ENCODE measurements around the gene MAPKAPK3.

Gene MAPKAPK3

DNA sequence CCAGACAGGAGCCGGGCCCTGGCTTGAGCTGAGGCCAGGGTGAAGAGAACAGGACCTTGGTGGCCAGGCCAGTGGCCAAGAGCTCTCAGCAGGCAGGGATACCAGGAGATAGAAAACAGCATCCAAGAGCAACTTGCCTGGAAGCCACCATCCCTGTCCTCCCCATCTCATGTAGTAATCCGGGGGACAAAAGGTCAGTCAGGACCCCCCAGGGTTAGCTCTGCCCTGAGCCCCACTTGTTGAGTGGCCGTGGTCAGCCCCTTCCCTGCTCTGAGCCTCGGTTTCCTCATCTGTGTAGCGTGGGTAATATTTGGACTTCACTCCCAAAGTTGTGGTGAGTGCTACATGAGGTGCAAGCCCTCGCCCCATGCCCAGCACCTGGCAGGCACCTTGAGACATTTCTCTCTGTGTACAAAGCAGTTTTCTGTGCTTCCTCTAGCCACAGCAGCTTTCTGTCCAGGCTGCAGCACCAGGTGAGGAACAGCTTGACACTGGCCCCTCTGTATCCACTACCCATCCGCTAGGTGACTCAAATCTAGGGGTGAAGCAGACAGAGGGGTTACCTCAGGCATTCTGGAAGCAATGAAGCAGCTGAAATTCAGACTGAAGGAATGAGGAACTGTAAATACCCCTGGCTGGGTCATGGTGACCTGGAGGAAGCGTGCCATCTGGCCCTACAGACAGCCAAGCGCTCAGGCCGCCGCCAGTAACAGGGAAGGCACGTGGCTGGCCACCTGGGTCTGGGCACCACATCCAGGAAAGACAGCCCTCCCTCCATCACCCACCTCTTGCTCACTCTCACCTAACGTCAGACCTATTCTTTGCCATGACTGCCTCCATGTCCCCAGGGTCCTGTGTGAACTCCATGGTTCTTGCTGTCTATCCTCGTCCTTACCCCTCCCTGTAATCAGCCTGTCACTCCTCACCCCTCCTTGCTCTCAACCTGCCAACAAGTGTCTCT lies 12.0 kb upstream of the MAPKAPK3 start:
- H3K27ac ChIP-seq: peak overlapping the region in 19 of 21 experiments; percentile 38 to 97 (median 91)
- no peak overlapping the region for H3K4me3 ChIP-seq

DNA sequence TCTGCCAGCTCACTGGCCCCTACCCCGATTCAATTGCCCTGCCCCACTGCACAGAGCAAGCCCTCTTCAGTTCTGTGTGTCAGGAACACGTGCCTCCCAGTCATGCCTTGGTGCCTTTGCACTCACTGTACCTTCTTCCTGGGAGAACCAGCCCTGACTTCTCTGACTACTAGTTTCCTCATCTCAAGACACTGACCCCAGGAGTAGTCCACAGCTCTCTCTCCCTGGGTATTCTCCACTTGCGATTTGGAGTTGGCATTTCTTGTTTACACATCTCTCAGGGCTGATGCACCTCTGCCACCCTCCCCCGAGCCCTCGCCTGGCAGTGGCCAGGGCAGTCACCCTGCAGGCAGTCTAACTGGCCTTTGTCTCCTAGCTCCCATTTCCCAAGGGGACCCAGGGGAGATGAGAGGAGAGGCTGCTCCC lies 11.0 kb upstream of the MAPKAPK3 start:
- no peak overlapping the region for H3K4me3 ChIP-seq
- H3K27ac ChIP-seq: peak overlapping the region in 20 of 21 experiments; percentile 13 to 97 (median 88)

GRCh38 chr3:50606596-50606995 lies 10.4 kb upstream of the MAPKAPK3 start:
- Histone ChIP-seq H3K27ac (peak overlapping the region in 16 of 21 experiments; percentile 15 to 97 (median 86)), H3K4me3 (peak overlapping the region in 4 of 7 experiments; percentile 0 to 80 (median 72))

DNA sequence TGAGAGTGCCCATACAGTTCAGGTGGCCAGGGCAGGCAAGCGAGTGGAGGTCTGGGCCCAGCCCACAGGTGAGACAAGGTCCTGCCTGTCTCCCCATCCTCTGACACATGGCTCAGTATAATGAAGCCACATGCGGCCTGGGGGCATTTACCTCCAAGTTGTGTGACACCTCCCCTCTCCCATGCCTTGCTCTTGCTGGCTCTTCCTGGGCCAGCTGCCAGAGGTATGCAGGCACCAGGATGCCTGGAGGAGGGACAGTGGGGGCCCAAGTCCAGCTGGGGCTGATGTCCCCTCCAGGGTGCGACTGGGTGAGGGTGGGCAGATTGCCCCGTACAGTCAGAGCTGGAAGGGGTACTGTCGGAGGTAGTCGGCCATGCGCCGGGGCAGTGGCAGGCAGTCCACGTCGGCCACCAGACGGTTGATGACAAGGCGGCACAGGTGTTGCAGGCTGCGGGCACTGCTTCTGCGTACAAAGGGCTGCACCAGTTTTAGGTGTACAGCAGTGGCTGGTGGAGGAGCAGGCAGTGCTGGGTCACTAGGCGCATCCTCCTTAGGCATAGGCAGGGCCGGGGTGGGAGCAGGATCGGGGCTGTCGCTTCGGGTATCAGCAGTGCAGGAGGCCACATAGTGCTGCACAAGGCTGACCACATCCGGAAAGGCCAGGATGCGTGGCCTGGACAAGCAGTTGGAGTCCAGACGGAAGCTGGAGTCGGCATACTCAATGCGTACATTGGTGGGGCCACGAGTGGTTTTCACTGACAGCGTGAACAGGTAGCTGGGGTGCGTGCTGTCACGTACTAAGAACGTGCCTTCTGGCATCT lies 9.5 kb upstream of the MAPKAPK3 start:
- Histone ChIP-seq H3K27ac (peak overlapping the region in 16 of 21 experiments; percentile 0 to 97 (median 86)), H3K4me3 (peak overlapping the region; percentile 0 to 80 (median 14))

GRCh38 chr3:50608278-50608677 lies 8.7 kb upstream of the MAPKAPK3 start:
- H3K27ac ChIP-seq: peak overlapping the region in 14 of 21 experiments; percentile 55 to 97 (median 90)
- peak overlapping the region; percentile 0 to 80 (median 14) for H3K4me3 ChIP-seq

- peak overlapping the region in 18 of 21 experiments; percentile 4 to 97 (median 90) for H3K27ac ChIP-seq
- H3K4me3 ChIP-seq: peak overlapping the region; percentile 41 to 84 (median 71)
Measured at GRCh38 chr3:50609071-50609762, 7.7 kb upstream of the MAPKAPK3 start.

- H3K4me3 ChIP-seq: peak overlapping the region; percentile 41 to 84 (median 71)
- peak overlapping the region in 19 of 21 experiments; percentile 4 to 97 (median 91) for H3K27ac ChIP-seq
Measured at GRCh38 chr3:50609763-50610085, 7.2 kb upstream of the MAPKAPK3 start.

DNA sequence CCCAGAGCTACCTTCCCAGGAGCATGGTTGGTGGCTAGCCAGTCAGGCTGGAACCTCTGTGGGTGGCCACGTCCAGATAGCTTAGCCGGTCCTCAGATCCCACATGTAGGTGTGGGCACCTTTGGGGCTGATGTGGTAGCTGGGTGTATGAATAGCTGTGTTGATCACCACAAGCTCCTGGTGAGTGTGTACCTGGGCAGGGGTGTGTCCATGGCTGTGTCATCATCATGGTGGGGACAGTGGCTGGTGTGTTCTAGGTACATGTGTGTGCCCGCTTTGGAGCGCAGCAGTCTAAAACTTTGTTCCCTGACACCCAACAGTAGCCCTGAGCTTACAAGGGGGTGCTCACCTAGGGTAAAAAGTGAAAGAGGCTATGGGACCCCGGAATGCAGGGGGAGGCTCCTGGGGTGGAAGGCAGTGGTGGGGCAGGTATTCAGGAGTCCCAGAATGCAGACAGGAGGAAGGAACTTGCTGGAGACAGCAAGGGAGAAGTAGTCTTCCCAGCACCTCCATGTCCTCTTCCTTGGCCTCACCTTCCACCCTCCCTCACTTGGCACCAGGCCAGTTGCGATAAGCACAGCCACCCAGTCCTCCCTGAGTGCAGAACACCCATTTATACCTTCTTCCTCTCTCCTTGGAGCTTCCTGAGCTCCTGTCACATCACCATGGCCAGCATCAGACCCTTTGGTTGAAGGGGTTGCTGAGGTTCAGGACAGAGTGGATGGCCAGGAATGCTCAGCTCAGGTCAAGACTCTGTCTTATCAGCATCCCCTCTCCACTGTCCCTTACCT lies 6.6 kb upstream of the MAPKAPK3 start:
- Histone ChIP-seq H3K4me3 (peak overlapping the region; percentile 41 to 84 (median 71)), H3K27ac (peak overlapping the region in 20 of 21 experiments; percentile 62 to 97 (median 92))

DNA sequence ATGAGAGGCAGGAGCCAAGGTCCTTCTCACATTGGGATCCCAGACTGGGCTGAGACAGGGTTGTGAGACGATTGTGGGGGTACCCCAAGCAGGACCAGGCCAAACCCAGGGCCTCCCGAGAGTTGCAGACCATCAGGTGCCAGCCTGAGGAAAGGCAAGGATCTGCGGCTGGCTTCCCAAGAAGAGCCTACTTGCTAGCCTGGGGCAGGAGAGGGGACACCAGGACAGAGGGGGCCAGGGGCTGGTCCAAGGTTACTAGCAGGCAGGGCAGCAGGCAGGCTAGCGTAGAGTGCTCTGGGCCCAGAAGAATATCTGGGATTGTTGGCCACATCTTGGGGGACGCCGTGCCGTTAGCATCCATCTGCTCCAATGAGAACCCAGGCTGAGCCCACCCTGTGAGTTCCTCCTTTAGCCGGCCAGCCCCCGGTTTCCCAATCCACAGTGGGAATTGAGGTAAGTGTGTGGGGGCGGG lies 5.9 kb upstream of the MAPKAPK3 start:
- Histone ChIP-seq H3K4me3 (peak overlapping the region; percentile 41 to 84 (median 71)), H3K27ac (peak overlapping the region; percentile 39 to 97 (median 91))

DNA sequence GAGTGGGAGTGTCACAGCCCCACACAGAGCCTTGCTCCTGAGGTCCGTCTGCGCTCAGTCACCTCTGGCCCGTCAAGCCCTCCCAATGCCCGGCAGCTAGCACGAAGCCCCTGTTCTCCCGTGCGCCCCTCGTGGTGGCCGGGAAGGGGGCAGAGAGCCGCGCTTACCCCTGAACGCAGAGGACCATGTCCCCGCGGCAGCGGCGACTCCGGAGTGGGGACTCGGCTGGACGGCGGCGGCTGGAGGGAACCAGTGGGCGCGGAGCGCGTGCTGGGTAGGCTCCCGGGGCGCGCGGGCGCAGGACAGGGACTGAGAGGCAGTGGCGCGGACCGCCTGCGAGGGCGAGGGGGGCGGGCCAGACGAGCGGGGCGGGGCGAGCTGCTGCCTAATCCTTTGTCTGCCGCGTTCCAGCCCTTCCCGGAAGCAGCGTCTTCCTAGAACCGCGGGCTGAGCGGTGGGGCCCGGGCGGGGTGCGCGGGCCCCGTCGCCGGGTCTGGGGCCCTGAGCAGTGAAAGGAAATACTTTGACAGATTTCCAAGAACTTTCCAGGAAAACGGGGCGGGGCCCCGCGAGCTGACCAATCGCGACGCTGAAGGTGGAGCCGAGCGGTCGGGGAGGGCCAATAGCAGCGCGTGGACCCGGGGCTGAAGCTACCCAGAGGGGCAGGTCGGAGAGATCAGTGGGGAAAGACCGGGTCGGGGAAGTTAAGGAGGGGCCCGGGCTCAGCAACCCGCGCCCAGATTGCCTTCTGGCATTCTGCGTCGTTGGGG lies 5.3 kb upstream of the MAPKAPK3 start, which contains the start of gene CISH:
CISH (minus strand) TSS at position 311 of the 770 bp plus-strand sequence; CDS start at position 187, 124 bp downstream.
- peak within 1 kb of the TSS; percentile 41 to 84 (median 71) for H3K4me3 ChIP-seq
- peak within 1 kb of the TSS; percentile 39 to 97 (median 91) for H3K27ac ChIP-seq

- Histone ChIP-seq H3K27ac (peak overlapping the region in 20 of 21 experiments; percentile 18 to 97 (median 92)), H3K4me3 (peak overlapping the region; percentile 41 to 84 (median 71))
Measured at GRCh38 chr3:50612234-50612882, 4.6 kb upstream of the MAPKAPK3 start.

DNA sequence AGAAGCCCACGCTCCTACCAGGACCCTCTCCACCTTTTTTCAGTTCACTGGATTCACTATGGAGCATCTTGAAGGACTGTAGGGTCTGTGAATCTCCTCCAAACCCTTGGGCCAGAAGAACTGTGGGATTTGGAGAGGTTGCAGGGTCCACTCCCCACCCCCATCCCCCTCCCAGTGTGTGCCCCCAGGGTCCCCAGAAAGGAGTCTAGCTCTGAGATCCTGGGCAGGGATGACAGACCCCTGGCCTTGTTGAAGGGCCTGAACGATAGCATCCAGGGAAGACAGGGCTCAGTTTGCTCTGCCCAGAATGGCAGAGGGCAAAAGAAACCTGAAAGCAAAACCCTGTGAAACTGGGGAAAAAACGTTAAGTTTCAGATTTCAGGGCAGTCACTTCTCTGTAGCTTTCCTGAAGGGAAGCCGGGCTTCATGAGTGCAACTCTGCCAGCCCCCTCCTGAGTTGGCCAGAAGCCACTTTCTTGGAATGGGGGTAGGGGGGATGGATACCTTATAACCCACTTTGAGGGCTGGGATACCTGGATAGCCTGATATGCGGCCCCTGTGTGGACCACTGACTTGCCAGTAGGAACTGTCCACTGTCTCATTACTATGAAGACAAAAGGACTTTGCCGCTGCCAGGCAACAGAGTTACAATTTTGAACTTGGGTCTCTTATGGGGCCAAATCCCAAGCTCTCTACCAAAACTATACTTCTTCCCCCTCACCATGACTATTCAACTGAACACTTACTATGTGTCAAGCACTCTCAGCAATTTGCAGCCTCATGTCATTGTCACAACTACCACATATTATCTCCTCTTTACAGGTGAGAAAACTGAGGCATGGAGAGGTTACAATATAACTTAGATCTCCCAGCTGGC lies 3.7 kb upstream of the MAPKAPK3 start:
- Histone ChIP-seq H3K4me3 (peak overlapping the region in 4 of 7 experiments; percentile 65 to 75 (median 70)), H3K27ac (peak overlapping the region in 18 of 21 experiments; percentile 49 to 97 (median 92))

- Histone ChIP-seq H3K4me3 (no peak overlapping the region), H3K27ac (no peak overlapping the region)
Measured at GRCh38 chr3:50615190-50615589, 1.8 kb upstream of the MAPKAPK3 start.

DNA sequence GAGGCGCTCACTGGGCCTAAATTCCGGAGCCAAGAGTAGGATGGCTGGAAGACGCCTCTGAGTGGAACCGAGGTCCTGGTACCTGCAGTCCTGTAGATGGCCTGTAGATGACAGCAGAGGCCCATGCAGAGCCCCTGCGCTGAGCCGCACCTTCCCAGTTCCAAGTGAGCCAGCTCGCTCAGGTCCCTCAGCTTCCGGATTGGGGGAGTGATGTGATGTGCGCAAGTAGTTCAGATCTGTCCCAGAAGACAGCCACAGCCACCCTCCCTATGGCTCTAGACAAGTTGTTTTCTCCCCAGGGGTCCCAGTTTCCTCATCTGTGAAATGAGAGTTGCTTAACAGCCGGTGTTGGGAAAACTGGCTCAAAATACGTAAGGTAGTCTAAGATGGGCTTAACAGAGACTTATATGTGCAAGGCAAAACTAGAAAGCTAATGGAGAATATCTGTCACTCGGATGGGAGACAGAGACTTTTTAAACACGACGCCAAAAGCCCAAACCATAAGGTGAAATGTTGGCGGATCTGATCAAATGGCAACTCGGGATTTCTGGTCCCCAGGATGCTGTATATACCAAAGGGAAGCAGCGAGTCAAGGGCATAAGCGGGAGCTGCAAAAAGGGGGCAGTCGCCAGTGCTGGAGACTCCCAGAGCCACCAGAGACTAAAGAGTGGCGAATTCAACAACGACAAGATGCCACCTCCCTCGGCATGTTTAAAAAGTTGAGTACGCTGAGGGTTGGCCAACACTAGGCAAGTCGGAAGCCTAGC lies 765 bp upstream of the MAPKAPK3 start:
- peak overlapping the region in 19 of 21 experiments; percentile 27 to 99 (median 94) for H3K27ac ChIP-seq
- H3K4me3 ChIP-seq: peak overlapping the region; percentile 68 to 92 (median 82)

GRCh38 chr3:50616770-50617095 lies 218 bp upstream of the MAPKAPK3 start:
- H3K27ac ChIP-seq: peak overlapping the region; percentile 84 to 99 (median 95)
- H3K4me3 ChIP-seq: peak overlapping the region; percentile 68 to 92 (median 82)

Data from skin epidermis (tissue), 12 donors.